Measurements from ENCODE around the gene ROCK2.
"Not testable (repeated sequence)": the region's sequence is repeated elsewhere in the genome, so short reads cannot be mapped to it uniquely, and the experiment has no call there.

The ROCK2 gene

GRCh38 chr2:11261564-11261963 is 82.9 kb downstream of the ROCK2 start:
- not testable (repeated sequence) for DNase-seq

GRCh38 chr2:11260979-11261378 is 83.5 kb downstream of the ROCK2 start:
- no peak for DNase-seq

DNA sequence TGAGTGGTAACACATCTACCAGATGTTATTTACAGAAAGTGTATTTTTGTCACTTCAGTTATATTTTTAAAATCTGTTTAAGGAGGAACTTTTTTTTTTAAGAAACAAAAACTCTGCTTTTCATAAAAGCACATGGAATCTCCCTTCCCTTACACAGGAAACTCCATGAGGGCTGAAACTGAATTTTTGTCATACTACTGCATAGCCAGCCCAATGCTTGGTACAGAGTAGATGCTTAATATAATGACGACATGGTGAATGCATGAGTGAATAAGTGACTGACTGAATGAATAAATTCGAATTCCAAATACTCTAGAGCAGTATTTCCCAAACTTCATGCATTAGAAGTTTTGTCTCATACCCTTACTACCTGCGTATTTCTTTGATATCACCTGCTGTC is 86.5 kb downstream of the ROCK2 start:
- no peak for DNase-seq

GRCh38 chr2:11257078-11257477 is 87.4 kb downstream of the ROCK2 start:
- DNase-seq: no peak

DNA sequence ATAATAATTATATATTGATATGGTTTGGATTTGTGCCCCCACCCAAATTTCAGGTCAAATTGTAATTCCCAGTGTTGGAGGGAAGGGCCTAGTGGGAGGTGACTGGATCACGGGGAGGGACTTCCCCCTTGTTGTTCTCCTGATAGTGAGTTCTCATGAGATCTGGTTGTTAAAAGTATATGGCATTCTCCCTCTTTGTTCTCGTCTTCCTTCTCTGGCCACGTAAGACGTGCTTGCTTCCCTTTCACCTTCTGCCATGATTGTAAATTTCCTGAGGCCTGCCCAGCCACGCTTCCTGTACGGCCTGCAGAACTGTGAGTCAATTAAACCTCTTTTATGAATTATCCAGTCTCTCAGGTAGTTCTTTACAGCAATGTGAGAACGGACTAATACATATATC is 88.3 kb downstream of the ROCK2 start:
- no peak for DNase-seq

DNA sequence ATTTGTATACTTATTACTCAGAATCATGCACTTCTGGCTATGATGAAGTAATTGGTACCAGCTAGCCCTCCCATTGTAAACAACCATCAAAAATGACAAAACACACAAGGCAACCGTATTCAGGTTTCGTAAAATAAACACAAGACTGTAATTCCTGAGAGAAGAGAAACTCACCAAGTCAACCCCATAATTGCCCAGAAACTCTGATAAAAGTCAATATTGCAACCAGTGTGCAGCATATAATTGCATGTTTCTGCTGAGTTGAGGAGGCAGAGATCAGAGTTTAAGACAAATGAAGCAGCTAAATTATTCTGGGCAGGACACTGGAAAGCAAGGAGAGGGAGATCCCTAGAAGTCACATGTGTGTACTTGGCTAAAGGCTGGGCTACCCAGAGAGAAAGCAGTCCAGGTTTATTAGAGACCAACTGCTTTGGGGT is 90.3 kb downstream of the ROCK2 start:
- DNase-seq: peak in 1 of 2 experiments; percentile 46

- not testable (repeated sequence) for DNase-seq
These were observed 92.0 kb downstream of the ROCK2 start for GRCh38 chr2:11252458-11252857.

- DNase-seq: no peak
These were observed 93.8 kb downstream of the ROCK2 start for GRCh38 chr2:11250400-11251196.

DNA sequence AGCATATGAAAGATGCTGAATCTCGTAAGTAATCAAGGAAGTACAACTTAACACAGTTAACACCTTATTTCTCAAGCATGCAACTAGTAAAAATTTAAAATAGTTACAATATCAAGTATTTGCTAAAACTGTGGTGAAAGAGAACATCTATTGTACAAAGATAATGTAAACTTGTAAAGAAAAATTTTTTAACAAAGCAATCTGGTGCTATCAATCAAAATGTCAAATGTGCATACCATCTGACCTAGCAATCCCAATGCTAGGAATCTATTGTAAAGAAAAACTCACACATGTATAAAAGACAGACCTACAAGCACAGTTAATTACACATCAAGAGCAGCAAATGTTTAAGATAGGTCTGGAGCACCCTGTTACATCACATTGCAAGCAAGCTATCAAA is 99.1 kb downstream of the ROCK2 start:
- DNase-seq: no peak

GRCh38 chr2:11244091-11244826 is 100.2 kb downstream of the ROCK2 start:
- no peak for DNase-seq

DNA sequence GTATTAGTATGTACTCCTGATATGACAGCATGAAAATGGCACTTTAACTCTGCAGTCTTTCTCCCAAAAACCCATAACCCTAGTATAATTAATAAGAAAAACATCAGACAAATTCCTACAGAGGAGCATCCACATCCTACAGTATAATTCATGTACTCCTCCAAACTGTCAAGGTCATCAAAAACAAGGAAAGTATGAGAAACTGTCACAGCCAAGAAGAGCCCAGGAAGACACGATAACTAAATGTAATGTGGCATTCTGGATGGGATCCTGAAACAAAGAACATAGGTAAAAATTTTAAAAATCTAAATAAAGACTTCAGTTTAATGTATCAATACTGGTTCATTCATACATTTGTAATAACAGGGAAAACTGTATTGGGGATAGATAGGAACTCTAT is 100.9 kb downstream of the ROCK2 start:
- no peak for DNase-seq

- DNase-seq: no peak
These were observed 101.8 kb downstream of the ROCK2 start for GRCh38 chr2:11242542-11243174.

- no peak for DNase-seq
These were observed 102.8 kb downstream of the ROCK2 start for GRCh38 chr2:11241412-11242203.

- no peak for DNase-seq
These were observed 104.6 kb downstream of the ROCK2 start for GRCh38 chr2:11239666-11240462.

- DNase-seq: no peak
These were observed 105.3 kb downstream of the ROCK2 start for GRCh38 chr2:11239147-11239546.

- no peak for DNase-seq
These were observed 107.3 kb downstream of the ROCK2 start for GRCh38 chr2:11237122-11237521.

GRCh38 chr2:11236335-11236734 is 108.1 kb downstream of the ROCK2 start:
- no peak for DNase-seq

GRCh38 chr2:11235583-11235982 is 108.9 kb downstream of the ROCK2 start:
- no peak for DNase-seq

DNA sequence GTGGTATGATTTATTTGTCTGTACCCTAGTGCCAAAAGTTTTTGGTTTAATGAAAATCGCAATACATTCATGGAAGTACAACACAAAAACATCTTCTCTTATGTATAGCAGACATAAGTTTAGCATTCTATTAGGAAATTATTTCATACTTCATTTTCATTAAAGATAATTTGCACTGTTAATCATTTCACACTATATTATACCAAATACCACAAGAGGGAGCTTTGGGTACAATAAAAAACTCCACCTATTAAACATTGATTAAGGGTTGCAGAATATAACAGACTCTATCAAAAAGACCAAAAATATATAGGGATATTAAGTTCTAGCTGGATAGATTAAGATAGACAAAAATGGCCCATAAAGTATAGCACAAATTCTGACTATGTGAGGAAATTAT is 110.1 kb downstream of the ROCK2 start:
- no peak for DNase-seq

DNA sequence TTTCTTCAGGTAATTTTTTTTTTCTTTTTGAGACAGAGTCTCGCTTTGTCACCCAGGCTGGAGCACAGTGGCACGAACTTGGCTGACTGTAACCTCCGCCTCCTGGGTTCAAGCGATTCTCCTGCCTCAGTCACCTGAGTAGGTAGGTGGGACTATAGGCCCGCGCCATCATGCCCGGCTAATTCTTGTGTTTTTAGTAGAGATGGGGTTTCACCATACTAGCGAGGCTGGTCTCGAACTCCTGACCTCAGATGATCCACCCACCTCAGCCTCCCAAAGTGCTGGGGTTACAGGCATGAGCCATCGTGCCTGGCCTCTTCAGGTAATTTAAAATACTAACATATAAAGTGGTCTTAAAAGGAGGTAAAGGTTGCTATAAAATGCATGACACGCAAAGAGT is 113.2 kb downstream of the ROCK2 start:
- DNase-seq: not testable (repeated sequence)

GRCh38 chr2:11228692-11229091 is 115.7 kb downstream of the ROCK2 start:
- no peak for DNase-seq

GRCh38 chr2:11227595-11227994 is 116.8 kb downstream of the ROCK2 start:
- no peak for DNase-seq

All from NCI-H1930 (cell line).